Measurements from ENCODE around the gene HECTD1. TPM values are rescaled to one million over a fixed set of nuclear protein-coding genes. Genes with fewer than 3 reads are reported as not detected.
"Not testable (repeated sequence)": the region's sequence is repeated elsewhere in the genome, so short reads cannot be mapped to it uniquely, and the experiment has no call there.

HECTD1 gene
- total RNA-seq, 1 donor from 2014 or later: 153 TPM

- Histone ChIP-seq H2AFZ (replicated peaks) (no peak overlapping the region), H3K4me2 (no peak overlapping the region), H4K20me1 (ENCODE audit: low read depth) (peaks cover 61% of the 10 kb centered on the region), H3K9ac (no peak overlapping the region), H3K4me3 (no peak overlapping the region), H3K9me3 (ENCODE audit: low read depth) (no peaks in the 10 kb centered on the region), H3F3A (ENCODE audit: low read depth) (no peaks in the 10 kb centered on the region), H3K27ac (no peak overlapping the region), H3K27me3 (no peaks in the 10 kb centered on the region), H3K79me2 (ENCODE audit: low read depth) (peaks cover 100% of the 10 kb centered on the region), H3K36me3 (peaks cover 3% of the 10 kb centered on the region), H3K4me1 (peaks cover 4% of the 10 kb centered on the region)
- Mint-ChIP-seq H3K27me3 (ENCODE audit: insufficient read depth, low read depth) (no peaks in the 10 kb centered on the region), H3K9me3 (no peaks in the 10 kb centered on the region), H3K4me3 (no peak overlapping the region), H3K4me1 (peaks cover 5% of the 10 kb centered on the region), H3K36me3 (peaks cover 34% of the 10 kb centered on the region), H3K27ac (no peak overlapping the region)
- TF ChIP-seq EZH2phosphoT487 (IDR thresholded peaks at IDR 0.05): no peak
- no peak for TF ChIP-seq EZH2 (IDR thresholded peaks at IDR 0.05)
- no peak for TF ChIP-seq CTCF (IDR thresholded peaks at IDR 0.05)
- DNase-seq (ENCODE audit: low spot score): no peak
Measured at GRCh38 chr14:31196839-31197492, 10.6 kb downstream of the HECTD1 start.

- Histone ChIP-seq H4K20me1 (ENCODE audit: low read depth) (peaks cover 47% of the 10 kb centered on the region), H3K9ac (no peak overlapping the region), H3K36me3 (peaks cover 3% of the 10 kb centered on the region), H3K4me3 (no peak overlapping the region), H3K27ac (no peak overlapping the region), H3K4me2 (no peak overlapping the region), H3F3A (ENCODE audit: low read depth) (no peaks in the 10 kb centered on the region), H3K79me2 (ENCODE audit: low read depth) (peaks cover 100% of the 10 kb centered on the region), H3K27me3 (no peaks in the 10 kb centered on the region), H3K4me1 (peaks cover 4% of the 10 kb centered on the region), H3K9me3 (ENCODE audit: low read depth) (no peaks in the 10 kb centered on the region), H2AFZ (replicated peaks) (no peak overlapping the region)
- Mint-ChIP-seq H3K4me1 (no peaks in the 10 kb centered on the region), H3K27me3 (ENCODE audit: insufficient read depth, low read depth) (no peaks in the 10 kb centered on the region), H3K27ac (no peak overlapping the region), H3K36me3 (peaks cover 29% of the 10 kb centered on the region), H3K9me3 (no peaks in the 10 kb centered on the region), H3K4me3 (no peak overlapping the region)
- no peak for DNase-seq (ENCODE audit: low spot score)
- TF ChIP-seq CTCF (IDR thresholded peaks at IDR 0.05) (no peak), EZH2phosphoT487 (IDR thresholded peaks at IDR 0.05) (no peak), EZH2 (IDR thresholded peaks at IDR 0.05) (no peak)
Measured at GRCh38 chr14:31194661-31195060, 12.9 kb downstream of the HECTD1 start.

GRCh38 chr14:31194095-31194494 lies 13.5 kb downstream of the HECTD1 start:
- peaks cover 4% of the 10 kb centered on the region for H3K4me1 ChIP-seq
- TF ChIP-seq CTCF (IDR thresholded peaks at IDR 0.05) (no peak), EZH2 (IDR thresholded peaks at IDR 0.05) (no peak), EZH2phosphoT487 (IDR thresholded peaks at IDR 0.05) (no peak)
- no peaks in the 10 kb centered on the region for H3K9me3 ChIP-seq (ENCODE audit: low read depth)
- Mint-ChIP-seq H3K4me1 (no peaks in the 10 kb centered on the region), H3K4me3 (no peak overlapping the region), H3K36me3 (peaks cover 27% of the 10 kb centered on the region), H3K27me3 (ENCODE audit: insufficient read depth, low read depth) (no peaks in the 10 kb centered on the region), H3K9me3 (no peaks in the 10 kb centered on the region), H3K27ac (no peak overlapping the region)
- H3K79me2 ChIP-seq (ENCODE audit: low read depth): peaks cover 100% of the 10 kb centered on the region
- H2AFZ ChIP-seq (replicated peaks): no peak overlapping the region
- peaks cover 41% of the 10 kb centered on the region for H4K20me1 ChIP-seq (ENCODE audit: low read depth)
- no peak overlapping the region for H3K9ac ChIP-seq
- H3K36me3 ChIP-seq: peaks cover 2% of the 10 kb centered on the region
- no peaks in the 10 kb centered on the region for H3F3A ChIP-seq (ENCODE audit: low read depth)
- DNase-seq (ENCODE audit: low spot score): no peak
- H3K4me3 ChIP-seq: no peak overlapping the region
- H3K4me2 ChIP-seq: no peak overlapping the region
- no peaks in the 10 kb centered on the region for H3K27me3 ChIP-seq
- no peak overlapping the region for H3K27ac ChIP-seq

- H3K4me2 ChIP-seq; H3K4me3 ChIP-seq; H3K27me3 ChIP-seq; H3K9ac ChIP-seq; H3K4me1 Mint-ChIP-seq; H3K27ac ChIP-seq; H3K4me3 Mint-ChIP-seq; H3K4me1 ChIP-seq; H3K27ac Mint-ChIP-seq; H2AFZ ChIP-seq (replicated peaks); H3K27me3 Mint-ChIP-seq (ENCODE audit: insufficient read depth, low read depth); H3K9me3 ChIP-seq (ENCODE audit: low read depth); H3K36me3 ChIP-seq; DNase-seq (ENCODE audit: low spot score); H3K9me3 Mint-ChIP-seq; H3F3A ChIP-seq (ENCODE audit: low read depth): not testable (repeated sequence)
- Histone ChIP-seq H3K79me2 (ENCODE audit: low read depth) (peaks cover 100% of the 10 kb centered on the region), H4K20me1 (ENCODE audit: low read depth) (peaks cover 35% of the 10 kb centered on the region)
- peaks cover 24% of the 10 kb centered on the region for H3K36me3 Mint-ChIP-seq
Measured at GRCh38 chr14:31192544-31192943, 15.0 kb downstream of the HECTD1 start.

Data from neural progenitor cell (in vitro differentiated cells).